CD4-positive, alpha-beta memory T cell (primary cell): ENCODE data around the gene SLC35G2. TPM values are rescaled to one million over a fixed set of nuclear protein-coding genes. Genes with fewer than 3 reads are reported as not detected.

Experiments
- CTCF ChIA-PET: fragments of 350-600 bp; sonication (Branson Sonifier 250); formaldehyde crosslinking; loops from one replicate; lab custom pipeline; 2021; ENCODE audit warnings: inconsistent platforms; ENCODE audit not compliant: partially characterized antibody; lab: Charles Lee
- POLR2A ChIA-PET: fragments of 350-600 bp; sonication (Branson Sonifier 250); formaldehyde crosslinking; loops from one replicate; lab custom pipeline; 2021; ENCODE audit not compliant: partially characterized antibody; lab: Charles Lee
- DNase-seq, 5 donors: peaks; one replicate each; pipeline versions ENCODE4 v3.0.0 to v3.0.0-alpha.2; 2020 to 2022; ENCODE audit warnings: mixed read lengths in 1 of 5
- H3K27ac ChIP-seq: one replicate; pipeline ENCODE4 v1.7.0; 2013; ENCODE audit warnings: low read depth, low read length
- H3K27me3 ChIP-seq: 2 replicates; pipeline ENCODE4 v1.7.0; 2013; ENCODE audit warnings: mild to moderate bottlenecking, low read length, moderate library complexity; ENCODE audit not compliant: insufficient read depth
- H3K36me3 ChIP-seq: 2 replicates; pipeline ENCODE4 v1.7.0; 2013; ENCODE audit warnings: mild to moderate bottlenecking, low read length, moderate library complexity; ENCODE audit not compliant: insufficient read depth
- H3K4me1 ChIP-seq: 2 replicates; pipeline ENCODE4 v1.7.0; 2013; ENCODE audit warnings: mild to moderate bottlenecking, low read length, moderate library complexity; ENCODE audit not compliant: insufficient read depth
- H3K4me3 ChIP-seq, 2 donors: one replicate each; pipeline ENCODE4 v1.7.0; 2013; ENCODE audit warnings: low read length in 2 of 2, mild to moderate bottlenecking in 1 of 2
- H3K9me3 ChIP-seq, 2 donors: one replicate each; pipeline ENCODE4 v1.7.0; 2013; ENCODE audit warnings: low read length in 2 of 2, control low read depth in 1 of 2; ENCODE audit not compliant: control insufficient read depth in 1 of 2
- H3K27ac Mint-ChIP-seq, 7 donors: one replicate each; pipeline ENCODE4 v1.8.0; 2020 to 2021; ENCODE audit warnings: mixed read lengths in 7 of 7, mild to moderate bottlenecking in 6 of 7, inconsistent platforms in 3 of 7, moderate library complexity in 3 of 7
- H3K27me3 Mint-ChIP-seq, 2 donors: one replicate each; pipeline ENCODE4 v1.8.0; 2020 to 2021; ENCODE audit warnings: mixed read lengths in 2 of 2
- H3K36me3 Mint-ChIP-seq, 2 donors: one replicate each; pipeline ENCODE4 v1.8.0; 2020 to 2021; ENCODE audit warnings: mixed read lengths in 2 of 2, inconsistent platforms in 1 of 2, mild to moderate bottlenecking in 1 of 2
- H3K4me1 Mint-ChIP-seq, 4 donors: one replicate each; pipeline ENCODE4 v1.8.0; 2020 to 2021; ENCODE audit warnings: mixed read lengths in 4 of 4, mild to moderate bottlenecking in 1 of 4
- H3K4me3 Mint-ChIP-seq, 8 donors: one replicate each; pipeline ENCODE4 v1.8.0; 2020 to 2021; ENCODE audit warnings: mixed read lengths in 8 of 8, mild to moderate bottlenecking in 7 of 8, moderate library complexity in 6 of 8, inconsistent platforms in 3 of 8
- H3K9me3 Mint-ChIP-seq, 8 donors: one replicate each; pipeline ENCODE4 v1.8.0; 2020 to 2021; ENCODE audit warnings: mixed read lengths in 8 of 8, mild to moderate bottlenecking in 5 of 8, inconsistent platforms in 3 of 8, moderate library complexity in 1 of 8
- intact Hi-C: fragments of 100-400 bp; cut with micrococcal nuclease; formaldehyde crosslinking; loops from one replicate; pipeline ENCODE4 v1.15.1; 2023
- polyA plus RNA-seq, 2 donors: library from polyadenylated mRNA; unstranded; fragments of 300-500 nt; fragmentation: Illumina TruSeq; gene quantifications; one replicate each; pipeline ENCODE4 v1.2.3, GENCODE V29; 2021
- total RNA-seq, 2 experiments: library from RNA; stranded (reverse); gene quantifications; one replicate each; pipeline ENCODE4 v1.2.3, GENCODE V29; 2021

Gene SLC35G2
- total and polyA plus RNA-seq, 4 experiments from 2014 or later: 0.17 to 0.42 (median 0.32) TPM

GRCh38 chr3:136883967-136884720 is 65.2 kb downstream of the SLC35G2 start:
- Mint-ChIP-seq H3K27me3 (no peaks in the 10 kb centered on the region), H3K27ac (peak overlapping the region; percentile 30 to 89 (median 80)), H3K4me3 (peak overlapping the region in 7 of 8 donors; percentile 38 to 63 (median 51)), H3K4me1 (peaks cover 57 to 90% (median 75%) of the 10 kb centered on the region in 4 donors), H3K36me3 (peaks cover 9% of the 10 kb centered on the region in 2 donors), H3K9me3 (peaks cover 0 to 3% (median under 1%) of the 10 kb centered on the region in 8 donors)
- POLR2A ChIA-PET: interaction anchor here (0.9 to 3.1 kb wide), 7 partner anchors 13 to 132 kb away, joined by 3 to 35 read pairs (median 3); partner anchors contain the start of genes NCK1 and STAG1
- H3K36me3 ChIP-seq: no peaks in the 10 kb centered on the region
- no peaks in the 10 kb centered on the region for H3K27me3 ChIP-seq
- no peak overlapping the region for H3K27ac ChIP-seq
- peaks cover 86% of the 10 kb centered on the region for H3K4me1 ChIP-seq
- H3K9me3 ChIP-seq: no peaks in the 10 kb centered on the region
- H3K4me3 ChIP-seq: no peak overlapping the region
- CTCF ChIA-PET: interaction anchor here (1.6 to 3.4 kb wide), 9 partner anchors 14 to 132 kb away, joined by 3 to 18 read pairs (median 5); partner anchors contain the start of genes NCK1 and STAG1
- no peak for DNase-seq
- intact Hi-C loops: no loop called here

GRCh38 chr3:136885357-136886213 is 66.7 kb downstream of the SLC35G2 start:
- intact Hi-C loops: loop anchor here (5.0 kb wide), 1 partner anchor 37 kb away; no protein-coding TSS in a partner anchor
- Histone ChIP-seq H3K27ac (peak overlapping the region; percentile 50), H3K4me3 (peak overlapping the region in 1 of 2 donors; percentile 37), H3K4me1 (peaks cover 83% of the 10 kb centered on the region), H3K36me3 (no peaks in the 10 kb centered on the region), H3K27me3 (no peaks in the 10 kb centered on the region), H3K9me3 (no peaks in the 10 kb centered on the region)
- Mint-ChIP-seq H3K27ac (peak overlapping the region; percentile 72 to 92 (median 88)), H3K4me3 (peak overlapping the region; percentile 66 to 88 (median 73)), H3K27me3 (no peaks in the 10 kb centered on the region), H3K36me3 (peaks cover 13 to 16% of the 10 kb centered on the region in 2 donors), H3K4me1 (peaks cover 56 to 88% (median 73%) of the 10 kb centered on the region in 4 donors), H3K9me3 (peaks cover 0 to 2% (median under 1%) of the 10 kb centered on the region in 8 donors)
- peak in 4 of 5 donors; percentile 35 to 52 (median 42) for DNase-seq
- ChIA-PET POLR2A (interaction anchor here (0.9 to 3.1 kb wide), 4 partner anchors 13 to 133 kb away, joined by 3 to 35 read pairs (median 4); partner anchors contain the start of genes NCK1 and STAG1), CTCF (interaction anchor here (1.6 to 3.4 kb wide), 9 partner anchors 12 to 133 kb away, joined by 3 to 18 read pairs (median 5); partner anchors contain the start of genes NCK1 and STAG1)

GRCh38 chr3:136889947-136890346 is 71.0 kb downstream of the SLC35G2 start:
- no peaks in the 10 kb centered on the region for H3K27me3 ChIP-seq
- no peak overlapping the region for H3K27ac ChIP-seq
- Mint-ChIP-seq H3K9me3 (peaks cover 0 to 6% (median 2%) of the 10 kb centered on the region in 8 donors), H3K4me3 (no peak overlapping the region), H3K27ac (no peak overlapping the region), H3K4me1 (peaks cover 61 to 85% (median 73%) of the 10 kb centered on the region in 4 donors), H3K36me3 (peaks cover 26 to 35% of the 10 kb centered on the region in 2 donors), H3K27me3 (no peaks in the 10 kb centered on the region)
- peaks cover 72% of the 10 kb centered on the region for H3K4me1 ChIP-seq
- no peaks in the 10 kb centered on the region for H3K36me3 ChIP-seq
- H3K4me3 ChIP-seq: no peak overlapping the region
- ChIA-PET CTCF (interaction anchor here (0.9 kb wide), 1 partner anchor 31 kb away, joined by 3 read pairs; no protein-coding TSS in a partner anchor), POLR2A (no interaction called here)
- no peaks in the 10 kb centered on the region for H3K9me3 ChIP-seq
- intact Hi-C loops: loop anchor here (5.0 kb wide), 1 partner anchor 32 kb away; no protein-coding TSS in a partner anchor
- no peak for DNase-seq

GRCh38 chr3:136891934-136892855 is 73.3 kb downstream of the SLC35G2 start:
- no peak for DNase-seq
- POLR2A ChIA-PET: no interaction called here
- H3K36me3 ChIP-seq: no peaks in the 10 kb centered on the region
- Mint-ChIP-seq H3K27me3 (no peaks in the 10 kb centered on the region), H3K9me3 (peaks cover 0 to 6% (median 2%) of the 10 kb centered on the region in 8 donors), H3K36me3 (peaks cover 31 to 39% of the 10 kb centered on the region in 2 donors), H3K4me3 (peak overlapping the region in 4 of 8 donors; percentile 14 to 50 (median 42)), H3K4me1 (peaks cover 50 to 74% (median 63%) of the 10 kb centered on the region in 4 donors), H3K27ac (peak overlapping the region in 4 of 7 donors; percentile 11 to 57 (median 40))
- no peaks in the 10 kb centered on the region for H3K27me3 ChIP-seq
- H3K9me3 ChIP-seq: no peaks in the 10 kb centered on the region
- H3K4me1 ChIP-seq: peaks cover 61% of the 10 kb centered on the region
- intact Hi-C loops: no loop called here
- CTCF ChIA-PET: no interaction called here
- H3K27ac ChIP-seq: no peak overlapping the region
- H3K4me3 ChIP-seq: no peak overlapping the region

GRCh38 chr3:136893848-136894443 is 75.0 kb downstream of the SLC35G2 start:
- Histone ChIP-seq H3K9me3 (no peaks in the 10 kb centered on the region), H3K27ac (no peak overlapping the region), H3K36me3 (no peaks in the 10 kb centered on the region), H3K27me3 (no peaks in the 10 kb centered on the region), H3K4me1 (peaks cover 61% of the 10 kb centered on the region), H3K4me3 (no peak overlapping the region)
- Mint-ChIP-seq H3K27ac (peak overlapping the region in 3 of 7 donors; percentile 1 to 76 (median 59)), H3K4me1 (peaks cover 51 to 73% (median 61%) of the 10 kb centered on the region in 4 donors), H3K4me3 (peak overlapping the region in 6 of 8 donors; percentile 4 to 57 (median 26)), H3K9me3 (peaks cover 0 to 6% (median 2%) of the 10 kb centered on the region in 8 donors), H3K27me3 (no peaks in the 10 kb centered on the region), H3K36me3 (peaks cover 31 to 39% of the 10 kb centered on the region in 2 donors)
- no peak for DNase-seq
- intact Hi-C loops: no loop called here
- ChIA-PET POLR2A (no interaction called here), CTCF (interaction anchor here (1.3 kb wide), 1 partner anchor 120 kb away, joined by 3 read pairs; no protein-coding TSS in a partner anchor)
